Stimulated activated CD8-positive, alpha-beta memory T cell treated with anti-CD3 and anti-CD28 coated beads, Interleukin-4, amount 100 ng/mL, for 4 hours (primary cell): ENCODE data around the gene RNF8.
"Not testable (repeated sequence)": the region's sequence is repeated elsewhere in the genome, so short reads cannot be mapped to it uniquely, and the experiment has no call there.

ENCODE experiments used
- DNase-seq, 2 donors: peaks; one replicate each; pipeline ENCODE4 v3.0.0-alpha.2; 2020; ENCODE audit warnings: low read depth in 2 of 2, low spot score in 1 of 2

The RNF8 gene

GRCh38 chr6:37396571-37397180 is 42.9 kb downstream of the RNF8 start:
- no peak for DNase-seq

GRCh38 chr6:37399131-37399530 is 45.3 kb downstream of the RNF8 start:
- DNase-seq, result no peak

DNA sequence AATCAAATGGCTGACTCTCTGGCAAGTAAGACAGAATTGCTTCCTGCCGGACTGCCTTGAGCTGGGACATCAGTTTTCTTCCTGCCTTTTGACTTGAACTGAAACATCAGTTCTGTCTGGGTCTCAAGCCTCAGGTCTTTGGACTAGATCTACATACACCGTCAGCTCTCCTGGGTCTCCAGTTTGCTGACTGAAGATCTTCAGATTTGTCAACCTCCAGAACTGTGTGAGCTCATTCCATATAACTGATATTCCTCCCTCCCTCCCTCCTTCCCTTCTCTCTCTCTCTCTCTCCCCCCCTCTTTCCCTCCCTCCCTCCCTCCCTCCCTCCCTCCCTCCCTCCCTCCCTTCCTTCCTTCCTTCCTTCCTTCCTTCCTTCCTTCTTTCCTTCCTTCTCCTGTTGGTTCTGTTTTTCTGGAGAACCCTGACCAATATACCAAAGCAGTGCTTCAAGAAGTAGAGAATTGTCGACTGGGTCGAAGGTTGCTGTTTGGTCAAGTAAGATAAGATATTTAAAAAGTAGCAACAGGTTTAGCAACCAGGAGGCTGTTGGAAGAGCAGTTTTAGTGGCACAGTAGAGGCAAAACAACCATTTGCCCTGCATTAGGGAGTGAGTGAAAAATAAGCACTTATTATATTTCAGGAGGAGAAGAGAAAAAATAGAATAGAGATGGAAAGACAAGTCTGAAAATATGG is 46.2 kb downstream of the RNF8 start:
- no peak for DNase-seq

GRCh38 chr6:37401658-37402057 is 47.9 kb downstream of the RNF8 start:
- DNase-seq, result not testable (repeated sequence)

GRCh38 chr6:37406726-37407341 is 53.1 kb downstream of the RNF8 start:
- no peak for DNase-seq

DNA sequence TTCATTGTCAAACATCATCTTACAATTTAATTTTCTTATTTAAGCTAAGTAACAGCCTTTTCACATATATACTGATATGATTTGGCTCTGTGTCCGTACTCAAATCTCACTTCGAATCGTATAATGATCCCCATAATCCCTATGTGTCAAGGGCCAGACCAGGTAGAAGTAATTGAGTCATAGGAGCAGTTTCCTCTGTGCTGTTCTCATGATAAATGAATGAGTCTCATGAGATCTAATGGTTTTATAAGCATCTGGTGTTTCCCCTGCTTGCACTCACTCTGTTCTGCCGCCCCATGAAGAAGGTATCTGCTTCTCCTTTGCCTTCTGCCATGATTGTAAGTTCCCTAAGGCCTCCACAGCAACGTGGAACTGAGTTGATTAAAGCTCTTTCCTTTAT is 54.2 kb downstream of the RNF8 start:
- no peak for DNase-seq

GRCh38 chr6:37409501-37409900 is 55.7 kb downstream of the RNF8 start:
- DNase-seq, result no peak

GRCh38 chr6:37417393-37417792 is 63.6 kb downstream of the RNF8 start:
- DNase-seq, result no peak

DNA sequence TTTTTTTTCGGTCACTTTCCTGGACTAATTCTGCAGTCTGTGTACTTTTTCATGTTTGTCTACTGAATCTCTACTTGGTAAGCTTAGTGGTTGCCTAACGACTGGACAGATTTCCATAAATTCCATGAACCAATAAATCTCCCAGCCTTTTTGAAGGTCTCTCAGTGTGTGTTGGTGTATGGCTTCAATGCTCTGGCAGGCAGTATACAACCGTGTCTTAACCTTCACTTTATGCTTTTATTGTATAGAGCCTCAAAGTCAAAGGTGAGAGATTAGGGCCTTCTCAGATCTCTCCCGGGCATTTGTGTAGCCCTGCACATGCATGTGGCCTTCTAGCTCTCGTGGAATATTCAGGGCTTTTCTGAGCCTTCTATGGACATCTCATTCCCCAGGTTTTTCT is 64.9 kb downstream of the RNF8 start:
- DNase-seq, result no peak

DNA sequence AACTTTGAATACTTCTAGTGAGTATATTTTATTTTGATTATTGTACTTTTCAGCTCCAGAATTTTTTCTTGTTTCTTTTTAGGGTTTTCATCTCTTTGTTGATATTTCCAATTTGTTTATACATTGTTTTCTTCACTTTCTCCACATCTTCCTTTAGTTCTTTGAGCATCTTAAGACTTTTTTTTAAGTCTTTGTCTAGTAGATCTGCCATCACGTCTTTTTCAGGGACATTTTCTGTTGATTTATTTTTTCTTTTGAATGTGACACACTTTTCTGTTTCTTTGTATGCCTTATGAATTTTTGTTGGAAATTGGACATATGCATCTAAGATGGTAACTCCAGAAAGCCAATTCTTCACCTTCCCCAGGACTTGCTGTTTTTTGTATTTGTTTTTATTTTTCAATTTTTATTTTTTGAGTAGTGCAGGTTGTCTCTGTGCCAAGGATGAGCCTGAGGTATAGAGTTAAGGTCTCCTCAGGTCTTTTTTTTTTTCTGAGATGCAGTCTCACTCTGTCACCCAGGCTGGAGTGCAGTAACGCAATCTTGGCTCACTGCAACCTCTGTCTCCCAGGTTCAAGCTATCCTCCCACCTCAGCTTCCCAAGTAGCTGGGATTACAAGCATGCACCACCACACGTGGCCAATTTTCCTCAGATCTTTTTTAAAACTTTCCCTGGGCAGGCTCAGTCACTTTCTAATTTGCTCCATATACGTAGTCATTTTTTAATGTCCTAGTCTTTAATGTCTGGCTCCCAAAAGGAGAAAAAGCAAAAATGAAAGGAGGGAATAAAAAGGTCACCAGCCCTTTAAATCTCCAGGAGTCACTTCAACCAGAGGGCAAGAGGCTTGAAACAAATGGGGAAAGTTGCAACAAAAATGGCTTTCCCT is 72.5 kb downstream of the RNF8 start:
- no peak for DNase-seq

DNA sequence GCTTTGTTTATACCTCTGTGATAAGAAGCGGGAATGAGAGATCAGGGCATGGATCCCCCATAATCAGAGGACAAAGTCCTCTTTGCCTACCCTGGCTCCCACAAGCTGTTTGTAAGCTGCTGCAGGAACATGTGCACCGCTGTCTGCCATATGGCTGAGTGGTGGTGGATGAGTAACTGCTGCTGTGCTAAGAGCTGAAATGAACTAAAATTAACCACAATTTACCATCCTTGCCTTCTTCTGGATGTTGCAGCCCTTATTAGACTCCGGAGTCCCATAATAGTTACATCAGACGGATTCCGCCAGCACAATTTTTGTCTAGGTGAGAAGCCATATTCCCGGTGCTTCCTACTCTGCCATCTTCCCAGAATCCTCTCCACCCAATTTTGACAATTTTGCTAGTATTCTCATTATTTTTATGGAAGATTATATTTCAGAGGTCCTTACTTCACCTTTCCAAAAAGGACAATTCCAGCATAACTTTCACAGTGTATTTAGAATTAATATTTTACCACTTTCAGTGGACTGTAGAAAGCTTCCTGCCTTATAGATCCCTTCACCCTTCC is 73.2 kb downstream of the RNF8 start:
- DNase-seq, result no peak

GRCh38 chr6:37429352-37429750 is 75.6 kb downstream of the RNF8 start:
- no peak for DNase-seq

- no peak for DNase-seq
Observed at GRCh38 chr6:37432590-37432915, 78.8 kb downstream of the RNF8 start.

DNA sequence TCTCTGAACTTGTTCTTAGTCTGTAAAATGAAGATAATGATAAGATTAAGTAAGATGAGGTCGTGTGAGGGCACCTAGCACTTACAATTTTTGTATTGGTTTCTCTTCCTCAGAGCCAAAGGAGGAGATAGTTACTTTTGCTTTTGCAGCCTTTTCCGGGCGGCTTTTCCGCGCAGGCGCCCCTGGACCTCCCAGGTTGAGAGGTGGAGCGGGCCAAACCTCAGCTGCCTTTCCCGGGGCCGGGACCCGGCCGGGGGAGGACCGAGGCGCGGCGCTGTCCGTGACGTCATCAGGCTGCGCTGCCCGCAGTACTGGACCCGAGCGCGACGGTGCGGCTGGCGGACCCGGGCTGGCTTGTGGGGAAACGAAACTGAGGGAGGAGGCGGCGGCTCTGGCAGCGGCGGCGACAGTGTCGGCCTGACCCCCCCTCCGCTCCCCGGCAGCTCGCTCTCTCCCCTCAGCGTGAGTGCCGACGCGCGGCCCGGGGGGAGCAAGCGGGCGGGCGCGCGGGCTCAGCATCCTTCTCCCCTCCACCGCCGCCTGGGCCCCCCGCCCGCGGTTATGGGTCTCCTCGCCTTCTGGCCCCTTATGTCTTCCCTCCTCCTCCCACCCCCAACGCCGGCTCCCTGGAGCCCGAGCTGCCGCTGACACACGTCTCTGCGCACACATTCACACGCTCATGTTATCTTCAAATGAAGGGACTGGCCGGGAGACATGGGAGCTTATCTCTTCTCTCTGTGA is 79.3 kb downstream of the RNF8 start, which contains the start of gene CMTR1:
TSS of gene CMTR1 (plus strand) at position 306 of the 741 bp plus-strand sequence. CDS start 2,409 bp downstream, outside the sequence.
- DNase-seq, result peak; percentile 91 to 94

DNA sequence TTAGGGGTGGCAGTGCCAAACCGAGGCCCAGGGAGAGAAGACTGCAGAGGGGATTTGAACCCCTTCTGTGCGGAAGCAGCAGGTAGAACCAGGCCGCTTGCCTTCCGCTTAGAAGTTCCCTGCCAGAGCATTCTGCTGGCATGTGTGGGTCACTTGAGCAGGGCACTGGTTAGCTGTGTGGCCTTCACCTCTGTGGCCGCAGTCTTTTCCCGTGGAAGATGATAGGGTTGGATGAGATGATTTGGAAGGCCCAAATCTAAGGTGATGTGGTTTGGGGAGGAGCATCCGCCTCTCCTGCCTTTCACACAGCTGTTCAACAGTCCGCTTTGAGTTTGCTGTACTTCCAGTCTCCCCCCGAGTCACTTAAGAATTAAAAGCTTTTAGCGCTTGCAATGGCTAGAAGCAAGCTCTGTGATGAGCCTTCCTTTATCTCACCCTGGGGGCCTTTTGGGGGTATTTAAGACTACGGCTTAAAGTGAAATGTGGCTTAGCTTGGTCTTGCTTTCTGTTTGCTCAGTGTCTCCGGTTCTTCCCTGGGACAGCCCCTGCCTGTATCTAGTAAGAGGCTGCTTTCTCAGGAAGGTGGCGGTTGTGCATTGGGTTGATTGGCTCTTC is 80.0 kb downstream of the RNF8 start:
- DNase-seq, result peak; percentile 2 to 18

DNA sequence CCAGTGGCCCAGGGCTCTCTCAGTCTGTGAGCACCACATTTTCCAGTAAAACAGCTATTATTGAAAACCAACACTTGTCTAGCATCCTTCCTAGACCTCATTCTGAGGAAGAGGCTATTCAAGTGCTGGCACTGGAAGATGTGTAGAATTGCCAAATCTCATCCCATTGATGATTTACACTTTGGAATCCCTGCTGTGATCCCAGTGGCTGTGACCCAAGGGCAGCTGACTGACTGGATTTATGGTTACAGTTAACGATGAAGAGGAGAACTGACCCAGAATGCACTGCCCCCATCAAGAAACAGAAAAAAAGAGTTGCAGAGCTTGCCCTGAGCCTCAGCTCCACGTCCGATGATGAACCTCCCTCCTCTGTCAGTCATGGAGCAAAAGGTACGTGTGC is 81.6 kb downstream of the RNF8 start:
- no peak for DNase-seq

DNA sequence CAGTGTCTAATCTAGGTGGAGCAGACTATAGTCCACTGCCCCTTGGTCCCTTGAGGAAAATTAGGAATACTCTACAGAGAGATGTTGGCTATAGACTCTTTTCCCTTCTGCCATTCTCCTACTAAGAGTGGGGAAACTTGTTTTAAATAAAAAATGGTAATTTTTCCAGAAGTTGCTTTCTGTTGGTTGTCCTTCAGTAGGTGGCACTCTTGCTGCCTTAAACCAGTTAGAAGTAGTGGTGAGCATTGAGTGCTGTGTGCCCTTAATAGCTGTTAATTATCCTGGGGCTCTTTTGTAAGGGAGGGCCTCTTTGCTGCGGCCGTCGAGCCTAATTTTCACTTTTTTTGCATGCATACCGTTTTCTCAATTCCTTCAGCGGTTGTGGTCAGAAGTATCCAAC is 82.0 kb downstream of the RNF8 start:
- no peak for DNase-seq

DNA sequence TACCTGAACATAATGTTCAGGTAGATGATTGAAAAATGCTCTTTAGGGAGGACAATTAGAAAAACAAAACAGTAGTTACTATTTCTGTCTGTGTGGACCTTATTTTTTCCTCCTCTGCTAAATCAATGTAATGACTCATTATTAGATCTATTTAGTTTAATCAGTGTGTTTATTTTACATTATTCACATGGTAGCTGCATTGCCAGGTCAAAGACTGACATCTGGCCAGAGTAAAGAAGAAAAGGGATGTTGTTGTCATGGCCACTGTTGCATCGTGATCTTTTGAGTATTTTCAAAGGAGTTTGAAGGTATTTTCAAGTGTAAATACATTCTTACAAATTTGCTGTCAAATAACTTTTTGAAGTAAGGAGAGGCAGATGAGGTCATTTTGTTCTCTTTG is 85.1 kb downstream of the RNF8 start:
- no peak for DNase-seq

GRCh38 chr6:37441651-37442050 is 87.9 kb downstream of the RNF8 start:
- DNase-seq, result no peak
